Fibroblast of skin of right quadriceps (primary cell): ENCODE results near the gene PTPRJ.
A peak's percentile ranks its signal among the peaks of the same experiment; 100 is the strongest.

Experiments used
- DNase-seq: peaks from one replicate; pipeline ENCODE4 v3.0.0-alpha.2; 2013

Gene PTPRJ

GRCh38 chr11:48096588-48097525, 116.5 kb downstream of the PTPRJ start:
- DNase-seq = no peak

- no peak for DNase-seq
Observed at GRCh38 chr11:48098024-48098423, 117.7 kb downstream of the PTPRJ start.

- no peak for DNase-seq
Observed at GRCh38 chr11:48099916-48100446, 119.6 kb downstream of the PTPRJ start.

GRCh38 chr11:48101044-48101733, 120.8 kb downstream of the PTPRJ start:
- DNase-seq = no peak

GRCh38 chr11:48101958-48102357, 121.6 kb downstream of the PTPRJ start:
- no peak for DNase-seq

DNA sequence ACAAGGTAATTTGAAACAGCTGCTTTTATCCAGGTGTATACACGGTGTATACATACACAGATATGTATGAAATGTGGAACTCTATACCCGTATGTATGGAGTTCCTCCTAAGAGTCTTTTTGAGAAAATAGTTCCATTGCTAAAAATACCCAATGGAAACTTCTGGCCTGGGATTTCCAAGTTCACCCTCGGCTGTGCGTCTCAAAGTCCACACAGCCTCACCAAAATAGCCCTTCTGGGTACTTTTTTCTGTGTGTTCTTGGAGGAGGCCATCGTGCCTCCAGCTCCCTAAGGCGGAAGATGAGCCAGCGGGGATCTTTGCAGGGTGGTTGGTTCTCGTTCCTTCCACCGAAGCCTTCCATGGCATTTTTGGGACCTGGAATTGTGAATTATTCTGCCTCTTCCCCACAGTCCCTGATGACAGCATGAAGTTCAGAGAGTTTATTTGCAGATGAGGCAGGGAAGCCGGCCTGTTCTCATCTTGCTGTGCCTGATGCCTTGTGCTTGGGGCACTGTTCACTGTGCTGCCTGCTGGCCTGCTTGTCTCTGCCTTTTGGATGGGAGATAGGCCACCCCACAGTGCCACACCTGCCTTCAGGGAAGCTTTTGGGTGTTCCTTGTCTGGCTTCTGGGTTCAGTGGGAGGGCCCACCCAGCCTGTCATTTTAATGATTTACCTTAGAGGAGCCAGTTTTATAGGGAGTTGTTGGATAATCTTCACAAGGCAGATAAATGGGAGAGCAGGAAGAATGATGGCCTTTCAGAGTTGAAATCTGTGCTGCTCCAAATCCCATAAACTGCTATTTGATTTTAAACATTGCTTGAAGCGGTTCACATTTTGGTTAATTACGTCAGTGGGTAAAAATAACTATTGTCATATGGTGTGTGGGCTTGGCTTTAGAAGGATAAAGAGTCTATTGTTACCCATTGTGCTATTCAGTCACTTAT, 123.5 kb downstream of the PTPRJ start:
- peak; percentile 26 for DNase-seq

GRCh38 chr11:48104568-48104924, 124.2 kb downstream of the PTPRJ start:
- no peak for DNase-seq

DNA sequence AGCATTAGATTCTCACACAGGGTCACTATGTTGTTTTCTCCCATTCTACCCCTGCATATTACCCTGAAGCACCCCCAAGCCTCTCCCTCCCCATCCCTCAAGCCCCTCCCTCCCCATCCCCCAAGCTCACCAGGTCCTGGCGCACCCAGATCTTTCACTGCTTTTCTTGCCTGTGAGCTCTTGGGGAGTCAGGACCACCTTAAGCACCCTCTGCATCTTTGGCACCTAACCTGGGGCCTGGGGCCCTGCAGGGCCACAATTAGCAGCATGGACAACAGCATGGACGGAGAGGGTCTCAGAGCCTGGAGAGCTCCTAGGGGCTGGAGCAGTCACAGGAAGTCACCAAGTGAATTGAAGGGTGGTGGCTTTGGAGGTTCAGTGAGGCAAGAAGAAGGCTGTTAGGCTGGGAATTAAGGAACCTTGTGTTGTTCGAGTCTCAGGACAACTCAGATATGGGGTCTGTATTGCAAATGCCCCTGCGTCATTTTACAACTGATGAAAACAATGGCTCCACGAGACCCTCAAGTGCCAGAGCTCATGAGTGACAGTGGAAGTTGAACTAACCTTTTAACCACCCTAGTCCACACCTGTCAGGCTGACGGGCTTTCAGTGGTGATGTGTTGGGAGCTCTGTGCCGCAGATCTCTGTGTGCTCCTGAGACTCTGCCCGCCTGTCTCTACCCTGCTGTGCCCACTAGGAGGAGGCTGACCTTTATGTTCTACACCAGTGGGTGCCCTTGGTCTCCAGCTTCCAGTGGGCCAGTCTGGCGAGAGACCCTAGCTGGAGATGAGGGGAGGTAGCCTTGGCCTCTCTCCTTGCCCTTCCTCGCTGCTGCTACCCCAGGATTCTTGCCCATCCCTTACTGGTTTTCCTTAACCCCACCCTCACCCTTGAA, 125.0 kb downstream of the PTPRJ start:
- DNase-seq = no peak

- no peak for DNase-seq
Observed at GRCh38 chr11:48106166-48106565, 125.8 kb downstream of the PTPRJ start.

- DNase-seq = peak; percentile 64
Observed at GRCh38 chr11:48107188-48107704, 126.9 kb downstream of the PTPRJ start.

GRCh38 chr11:48108231-48109045, 128.1 kb downstream of the PTPRJ start:
- no peak for DNase-seq

GRCh38 chr11:48109046-48109666, 128.8 kb downstream of the PTPRJ start:
- DNase-seq = peak; percentile 57

DNA sequence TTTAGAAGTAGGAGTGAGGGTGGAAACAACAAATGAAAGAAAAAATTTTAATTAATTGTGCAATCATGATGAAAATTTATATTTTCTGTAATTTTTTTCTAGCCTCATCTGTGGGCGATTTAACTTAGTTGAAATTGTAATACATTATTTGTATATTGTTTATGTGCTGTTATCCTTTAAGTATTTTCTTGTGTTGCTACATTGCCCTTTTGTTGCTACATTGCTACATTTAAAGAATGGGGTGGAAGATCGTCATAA, 130.1 kb downstream of the PTPRJ start:
- no peak for DNase-seq

GRCh38 chr11:48111891-48112290, 131.5 kb downstream of the PTPRJ start:
- no peak for DNase-seq

DNA sequence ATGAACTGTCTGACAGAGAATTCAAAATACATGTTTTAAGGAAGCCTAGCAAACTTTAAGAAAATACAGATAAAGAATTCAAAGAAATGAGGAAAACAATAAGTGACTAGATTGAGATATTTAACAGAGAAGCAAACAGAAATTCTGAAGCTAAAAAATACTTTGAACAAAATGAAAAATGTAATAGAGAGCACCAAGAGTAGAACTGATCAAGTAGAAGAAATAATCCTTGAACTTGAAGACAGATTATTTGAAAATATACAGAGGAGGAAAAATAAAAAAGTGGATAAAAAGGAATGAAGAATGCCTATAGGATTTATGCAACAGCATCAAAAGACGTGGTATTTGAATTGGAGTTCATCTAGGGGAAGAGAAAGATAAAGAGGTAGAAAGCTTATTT, 134.4 kb downstream of the PTPRJ start:
- DNase-seq = no peak

- DNase-seq = no peak
Observed at GRCh38 chr11:48116437-48117228, 136.3 kb downstream of the PTPRJ start.

GRCh38 chr11:48122246-48122645, 141.9 kb downstream of the PTPRJ start:
- DNase-seq = no peak

- no peak for DNase-seq
Observed at GRCh38 chr11:48122656-48123055, 142.3 kb downstream of the PTPRJ start.

GRCh38 chr11:48123254-48123875, 143.0 kb downstream of the PTPRJ start:
- no peak for DNase-seq
